Parathyroid adenoma (tissue), 2 donors: ENCODE measurements around the gene QSOX1.
"Not testable (repeated sequence)": the region's sequence is repeated elsewhere in the genome, so short reads cannot be mapped to it uniquely, and the experiment has no call there.

Source experiments
- H2AFZ ChIP-seq: fragments of 300-600 bp; sonication (generic); one replicate; pipeline ENCODE4 v1.7.0; 2017; ENCODE audit warnings: antibody characterized with exemption, mild to moderate bottlenecking
- H3K27ac ChIP-seq: fragments of 300-600 bp; sonication (generic); one replicate; pipeline ENCODE4 v1.7.0; 2017
- H3K27me3 ChIP-seq: fragments of 300-600 bp; sonication (generic); one replicate; pipeline ENCODE4 v1.7.0; 2017; ENCODE audit warnings: low read length; ENCODE audit not compliant: control insufficient read depth, insufficient read depth
- H3K36me3 ChIP-seq: fragments of 300-600 bp; sonication (generic); one replicate; pipeline ENCODE4 v1.7.0; 2017; ENCODE audit warnings: low read length; ENCODE audit not compliant: control insufficient read depth, insufficient read depth
- H3K4me1 ChIP-seq: fragments of 300-600 bp; sonication (generic); one replicate; pipeline ENCODE4 v1.7.0; 2017; ENCODE audit warnings: control low read depth
- H3K4me2 ChIP-seq: fragments of 300-600 bp; sonication (generic); one replicate; pipeline ENCODE4 v1.7.0; 2017; ENCODE audit warnings: low read length
- H3K4me3 ChIP-seq: fragments of 300-600 bp; sonication (generic); one replicate; pipeline ENCODE4 v1.7.0; 2017; ENCODE audit warnings: low read depth, low read length
- H3K79me2 ChIP-seq: fragments of 300-600 bp; sonication (generic); one replicate; pipeline ENCODE4 v1.7.0; 2017; ENCODE audit warnings: control low read depth
- H3K9ac ChIP-seq: fragments of 300-600 bp; sonication (generic); one replicate; pipeline ENCODE4 v1.7.0; 2017; ENCODE audit warnings: mild to moderate bottlenecking
- H3K9me3 ChIP-seq: fragments of 300-600 bp; sonication (generic); one replicate; pipeline ENCODE4 v1.7.0; 2017; ENCODE audit warnings: low read length; ENCODE audit not compliant: control insufficient read depth
- TF ChIP-seq, protein P1 (sequence below): fragments of 300-600 bp; sonication (generic); IDR thresholded peaks from one replicate; pipeline ENCODE4 v1.7.0; 2017; ENCODE audit warnings: antibody characterized with exemption, mild to moderate bottlenecking
- donor health status: primary hyperparathyroidism.

QSOX1 gene

GRCh38 chr1:180199018-180199417, 44.3 kb downstream of the QSOX1 start:
- Histone ChIP-seq H3K36me3 (no peaks in the 10 kb centered on the region), H3K9me3 (no peaks in the 10 kb centered on the region), H3K27ac (no peak overlapping the region), H3K9ac (no peak overlapping the region), H3K4me2 (no peak overlapping the region), H3K4me1 (no peaks in the 10 kb centered on the region), H2AFZ (no peak overlapping the region), H3K27me3 (no peaks in the 10 kb centered on the region), H3K79me2 (no peaks in the 10 kb centered on the region), H3K4me3 (no peak overlapping the region)
- TF ChIP-seq, protein P1, sequence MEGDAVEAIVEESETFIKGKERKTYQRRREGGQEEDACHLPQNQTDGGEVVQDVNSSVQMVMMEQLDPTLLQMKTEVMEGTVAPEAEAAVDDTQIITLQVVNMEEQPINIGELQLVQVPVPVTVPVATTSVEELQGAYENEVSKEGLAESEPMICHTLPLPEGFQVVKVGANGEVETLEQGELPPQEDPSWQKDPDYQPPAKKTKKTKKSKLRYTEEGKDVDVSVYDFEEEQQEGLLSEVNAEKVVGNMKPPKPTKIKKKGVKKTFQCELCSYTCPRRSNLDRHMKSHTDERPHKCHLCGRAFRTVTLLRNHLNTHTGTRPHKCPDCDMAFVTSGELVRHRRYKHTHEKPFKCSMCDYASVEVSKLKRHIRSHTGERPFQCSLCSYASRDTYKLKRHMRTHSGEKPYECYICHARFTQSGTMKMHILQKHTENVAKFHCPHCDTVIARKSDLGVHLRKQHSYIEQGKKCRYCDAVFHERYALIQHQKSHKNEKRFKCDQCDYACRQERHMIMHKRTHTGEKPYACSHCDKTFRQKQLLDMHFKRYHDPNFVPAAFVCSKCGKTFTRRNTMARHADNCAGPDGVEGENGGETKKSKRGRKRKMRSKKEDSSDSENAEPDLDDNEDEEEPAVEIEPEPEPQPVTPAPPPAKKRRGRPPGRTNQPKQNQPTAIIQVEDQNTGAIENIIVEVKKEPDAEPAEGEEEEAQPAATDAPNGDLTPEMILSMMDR = no peak

DNA sequence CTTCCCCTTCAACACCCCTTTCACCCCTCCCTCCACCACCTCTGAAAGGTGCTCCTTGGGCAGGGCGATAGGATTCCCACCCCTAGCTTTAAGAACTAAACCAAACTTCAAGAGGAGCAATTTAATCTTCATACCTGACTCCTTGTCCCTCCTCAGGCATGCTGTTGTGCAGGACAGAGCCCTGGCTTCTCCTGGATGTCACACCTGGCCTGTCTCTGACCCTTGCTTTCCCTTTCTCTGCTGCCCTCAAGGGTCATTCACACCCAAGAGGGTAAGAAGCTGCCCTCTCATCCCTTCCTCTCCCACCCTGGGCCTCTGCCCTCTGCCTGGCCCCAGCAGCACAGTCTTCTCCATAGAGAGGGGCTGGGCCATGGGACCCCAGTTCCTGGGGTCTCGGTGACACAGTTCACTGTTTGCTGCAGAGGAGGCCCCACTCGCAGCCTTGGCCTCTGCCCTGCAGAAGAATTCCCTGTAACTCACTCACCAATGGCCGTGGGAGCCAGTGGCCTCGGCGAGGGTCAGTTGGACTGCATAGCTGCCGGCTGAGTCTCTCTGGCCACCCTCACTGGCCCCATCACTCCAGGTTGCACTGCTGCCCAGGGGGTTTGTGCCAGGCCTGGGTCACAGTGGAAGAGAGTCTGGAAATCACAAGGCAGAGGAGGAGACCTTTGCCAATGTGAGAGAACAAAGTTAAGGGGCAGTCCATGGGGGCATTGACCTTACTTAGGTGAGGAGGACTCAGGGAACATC, 47.0 kb downstream of the QSOX1 start:
- Histone ChIP-seq H2AFZ (no peak overlapping the region), H3K9ac (no peak overlapping the region), H3K9me3 (no peaks in the 10 kb centered on the region), H3K4me1 (no peaks in the 10 kb centered on the region), H3K4me2 (no peak overlapping the region), H3K27me3 (no peaks in the 10 kb centered on the region), H3K36me3 (no peaks in the 10 kb centered on the region), H3K79me2 (no peaks in the 10 kb centered on the region), H3K27ac (no peak overlapping the region), H3K4me3 (no peak overlapping the region)
- TF ChIP-seq, protein P1 = no peak

DNA sequence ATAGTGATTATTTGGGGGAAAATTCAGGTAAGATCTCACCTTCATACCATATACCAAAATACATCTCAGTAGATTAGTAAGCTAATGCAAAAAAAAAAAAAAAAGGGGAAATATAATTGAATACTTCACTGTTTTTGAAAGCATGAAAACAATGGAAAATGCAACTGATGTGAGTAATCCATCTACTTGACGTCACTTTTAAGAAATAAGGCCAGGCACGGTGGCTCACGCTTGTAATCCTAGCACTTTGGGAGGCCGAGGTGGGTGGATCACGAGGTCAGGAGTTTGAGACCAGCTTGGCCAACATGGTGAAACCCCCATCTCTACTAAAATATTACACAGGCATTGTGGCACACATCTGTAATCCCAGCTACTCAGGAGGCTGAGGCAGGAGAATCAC, 47.9 kb downstream of the QSOX1 start:
- H3K27ac ChIP-seq, H3K27me3 ChIP-seq, H3K79me2 ChIP-seq, H3K4me2 ChIP-seq, H3K9ac ChIP-seq, H3K36me3 ChIP-seq, H3K4me1 ChIP-seq, H3K4me3 ChIP-seq, H3K9me3 ChIP-seq, H2AFZ ChIP-seq: not testable (repeated sequence)

DNA sequence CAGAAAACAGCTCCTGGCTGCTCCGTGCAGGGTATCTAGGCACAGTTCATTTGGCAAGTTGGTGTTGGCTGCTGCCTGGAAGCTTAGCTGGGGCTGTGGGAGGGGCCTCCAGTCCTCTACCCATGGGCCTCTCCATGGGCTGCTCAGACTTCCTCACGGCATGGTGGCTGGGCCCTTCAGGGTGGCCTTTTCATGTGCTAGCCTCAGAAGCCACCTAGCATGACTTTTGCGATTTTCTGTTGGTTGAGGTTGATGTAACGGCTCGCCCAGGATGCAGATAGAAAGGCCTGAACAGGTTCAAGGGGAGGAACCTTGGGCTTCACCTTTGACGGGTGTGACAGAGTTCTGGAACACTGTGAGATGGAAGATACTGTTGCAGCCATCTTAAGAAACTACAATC, 49.6 kb downstream of the QSOX1 start:
- Histone ChIP-seq H3K4me3 (no peak overlapping the region), H2AFZ (no peak overlapping the region), H3K36me3 (no peaks in the 10 kb centered on the region), H3K4me1 (no peaks in the 10 kb centered on the region), H3K27me3 (no peaks in the 10 kb centered on the region), H3K9me3 (no peaks in the 10 kb centered on the region), H3K27ac (no peak overlapping the region), H3K4me2 (no peak overlapping the region), H3K79me2 (no peaks in the 10 kb centered on the region), H3K9ac (no peak overlapping the region)
- TF ChIP-seq, protein P1 = no peak

- H2AFZ ChIP-seq = no peak overlapping the region
- no peak overlapping the region for H3K9ac ChIP-seq
- H3K9me3 ChIP-seq = no peaks in the 10 kb centered on the region
- no peaks in the 10 kb centered on the region for H3K4me1 ChIP-seq
- TF ChIP-seq, protein P1 = no peak
- no peaks in the 10 kb centered on the region for H3K36me3 ChIP-seq
- H3K4me3 ChIP-seq = no peak overlapping the region
- no peak overlapping the region for H3K4me2 ChIP-seq
- H3K79me2 ChIP-seq = no peaks in the 10 kb centered on the region
- no peak overlapping the region for H3K27ac ChIP-seq
- H3K27me3 ChIP-seq = no peaks in the 10 kb centered on the region
These were observed 51.9 kb downstream of the QSOX1 start for GRCh38 chr1:180206581-180206980.
